ENCODE results near the gene DUSP16.
"Not testable (repeated sequence)": the region's sequence is repeated elsewhere in the genome, so short reads cannot be mapped to it uniquely, and the experiment has no call there.

The DUSP16 gene

GRCh38 chr12:12596598-12596997 lies 33.9 kb upstream of the DUSP16 start:
- not testable (repeated sequence) for DNase-seq (ENCODE audit: low spot score); H3K4ac ChIP-seq (ENCODE audit: low read length)
- WGBS, 2 donors (ENCODE audit: extremely low coverage in 2 of 2, insufficient read length in 2 of 2, insufficient replicate concordance in 1 of 2), result no CpG with 5 or more reads among the region's 3 CpGs

GRCh38 chr12:12595929-12596328 lies 33.3 kb upstream of the DUSP16 start:
- H3K23ac ChIP-seq (ENCODE audit: low read depth, low read length, poor library complexity); DNase-seq (ENCODE audit: low spot score); H3K36me3 ChIP-seq (replicated peaks in 1 of 2; ENCODE audit: control insufficient read depth in 2 of 2, insufficient read depth in 2 of 2, low read length in 2 of 2); H2BK15ac ChIP-seq (ENCODE audit: low read length); H2BK120ac ChIP-seq (ENCODE audit: low read depth, low read length); H2AK5ac ChIP-seq (ENCODE audit: low read depth, low read length); H3K27me3 ChIP-seq (ENCODE audit: control insufficient read depth in 3 of 3, insufficient read depth in 3 of 3, low read depth in 1 of 3, low read length in 3 of 3); H3K4me1 ChIP-seq (ENCODE audit: control insufficient read depth in 2 of 2, insufficient read depth in 1 of 2, low read depth in 1 of 2, low read length in 2 of 2); H3K4ac ChIP-seq (ENCODE audit: low read length); H4K8ac ChIP-seq (ENCODE audit: low read depth, low read length); H4K91ac ChIP-seq (ENCODE audit: low read depth, low read length, poor library complexity); H3K18ac ChIP-seq (ENCODE audit: low read length); H3K14ac ChIP-seq (ENCODE audit: low read length); H3K4me3 ChIP-seq (ENCODE audit: low read length in 2 of 2); H2AFZ ChIP-seq (ENCODE audit: low read length); H3K9me3 ChIP-seq (replicated peaks in 1 of 2; ENCODE audit: control insufficient read depth in 2 of 2, insufficient read depth in 1 of 2, low read depth in 1 of 2, low read length in 2 of 2); H3K9ac ChIP-seq (ENCODE audit: low read depth, low read length, poor library complexity); H3K4me2 ChIP-seq (ENCODE audit: insufficient read depth, low read length, poor library complexity, severe bottlenecking); H3K27ac ChIP-seq (replicated peaks; ENCODE audit: low read length); H2BK12ac ChIP-seq (ENCODE audit: low read length); H2BK5ac ChIP-seq (ENCODE audit: low read length); H3K79me1 ChIP-seq (ENCODE audit: low read depth, low read length): not testable (repeated sequence)
- no CpG with 5 or more reads among the region's 2 CpGs for WGBS, 2 donors (ENCODE audit: extremely low coverage in 2 of 2, insufficient read length in 2 of 2, insufficient replicate concordance in 1 of 2)

More at GRCh38 chr12:12596598-12596997, 33.9 kb upstream of the DUSP16 start:
- not testable (repeated sequence) for H3K4me2 ChIP-seq (ENCODE audit: insufficient read depth, low read length, poor library complexity, severe bottlenecking); H3K18ac ChIP-seq (ENCODE audit: low read length); H3K9me3 ChIP-seq (replicated peaks in 1 of 2; ENCODE audit: control insufficient read depth in 2 of 2, insufficient read depth in 1 of 2, low read depth in 1 of 2, low read length in 2 of 2); H3K23ac ChIP-seq (ENCODE audit: low read depth, low read length, poor library complexity); H3K27ac ChIP-seq (replicated peaks; ENCODE audit: low read length); H4K91ac ChIP-seq (ENCODE audit: low read depth, low read length, poor library complexity); H2BK15ac ChIP-seq (ENCODE audit: low read length); H2BK120ac ChIP-seq (ENCODE audit: low read depth, low read length); H3K4me3 ChIP-seq (ENCODE audit: low read length in 2 of 2); H3K27me3 ChIP-seq (ENCODE audit: control insufficient read depth in 3 of 3, insufficient read depth in 3 of 3, low read depth in 1 of 3, low read length in 3 of 3); H2BK5ac ChIP-seq (ENCODE audit: low read length); H2AFZ ChIP-seq (ENCODE audit: low read length); H3K36me3 ChIP-seq (replicated peaks in 1 of 2; ENCODE audit: control insufficient read depth in 2 of 2, insufficient read depth in 2 of 2, low read length in 2 of 2); H4K8ac ChIP-seq (ENCODE audit: low read depth, low read length); H2BK12ac ChIP-seq (ENCODE audit: low read length); H3K9ac ChIP-seq (ENCODE audit: low read depth, low read length, poor library complexity); H3K79me1 ChIP-seq (ENCODE audit: low read depth, low read length); H3K4me1 ChIP-seq (ENCODE audit: control insufficient read depth in 2 of 2, insufficient read depth in 1 of 2, low read depth in 1 of 2, low read length in 2 of 2); H2AK5ac ChIP-seq (ENCODE audit: low read depth, low read length); H3K14ac ChIP-seq (ENCODE audit: low read length)

- no CpG with 5 or more reads among the region's 3 CpGs for WGBS, 2 donors (ENCODE audit: extremely low coverage in 2 of 2, insufficient read length in 2 of 2, insufficient replicate concordance in 1 of 2)
- no peak overlapping the region for H3K23ac ChIP-seq (ENCODE audit: low read depth, low read length, poor library complexity)
- H2BK5ac ChIP-seq (ENCODE audit: low read length), result no peak overlapping the region
- no peak overlapping the region for H3K18ac ChIP-seq (ENCODE audit: low read length)
- no peak overlapping the region for H4K91ac ChIP-seq (ENCODE audit: low read depth, low read length, poor library complexity)
- no peaks in the 10 kb centered on the region for H3K79me1 ChIP-seq (ENCODE audit: low read depth, low read length)
- H3K27ac ChIP-seq (replicated peaks; ENCODE audit: low read length), result no peak overlapping the region
- H2AK5ac ChIP-seq (ENCODE audit: low read depth, low read length), result no peak overlapping the region
- no peak overlapping the region for H4K8ac ChIP-seq (ENCODE audit: low read depth, low read length)
- peaks cover 0 to 4% (median 0%) of the 10 kb centered on the region in 3 experiments for H3K27me3 ChIP-seq (ENCODE audit: control insufficient read depth in 3 of 3, insufficient read depth in 3 of 3, low read depth in 1 of 3, low read length in 3 of 3)
- H3K4me3 ChIP-seq (ENCODE audit: low read length in 2 of 2), result no peak overlapping the region
- H3K4me2 ChIP-seq (ENCODE audit: insufficient read depth, low read length, poor library complexity, severe bottlenecking), result no peak overlapping the region
- no peaks in the 10 kb centered on the region for H3K4me1 ChIP-seq (ENCODE audit: control insufficient read depth in 2 of 2, insufficient read depth in 1 of 2, low read depth in 1 of 2, low read length in 2 of 2)
- no peak overlapping the region for H3K9ac ChIP-seq (ENCODE audit: low read depth, low read length, poor library complexity)
- H3K4ac ChIP-seq (ENCODE audit: low read length), result no peak overlapping the region
- H2BK120ac ChIP-seq (ENCODE audit: low read depth, low read length), result no peak overlapping the region
- H3K14ac ChIP-seq (ENCODE audit: low read length), result no peak overlapping the region
- no peaks in the 10 kb centered on the region for H3K9me3 ChIP-seq (replicated peaks in 1 of 2; ENCODE audit: control insufficient read depth in 2 of 2, insufficient read depth in 1 of 2, low read depth in 1 of 2, low read length in 2 of 2)
- no peak for DNase-seq (ENCODE audit: low spot score)
- no peak overlapping the region for H2AFZ ChIP-seq (ENCODE audit: low read length)
- no peaks in the 10 kb centered on the region for H3K36me3 ChIP-seq (replicated peaks in 1 of 2; ENCODE audit: control insufficient read depth in 2 of 2, insufficient read depth in 2 of 2, low read length in 2 of 2)
- no peak overlapping the region for H2BK12ac ChIP-seq (ENCODE audit: low read length)
- no peak overlapping the region for H2BK15ac ChIP-seq (ENCODE audit: low read length)
Observed at GRCh38 chr12:12592930-12593329, 30.3 kb upstream of the DUSP16 start.

- H3K4me1 ChIP-seq (ENCODE audit: control insufficient read depth in 2 of 2, insufficient read depth in 1 of 2, low read depth in 1 of 2, low read length in 2 of 2), result no peaks in the 10 kb centered on the region
- no peak overlapping the region for H4K8ac ChIP-seq (ENCODE audit: low read depth, low read length)
- H3K36me3 ChIP-seq (replicated peaks in 1 of 2; ENCODE audit: control insufficient read depth in 2 of 2, insufficient read depth in 2 of 2, low read length in 2 of 2), result no peaks in the 10 kb centered on the region
- no peak overlapping the region for H3K18ac ChIP-seq (ENCODE audit: low read length)
- H3K14ac ChIP-seq (ENCODE audit: low read length), result no peak overlapping the region
- H2BK15ac ChIP-seq (ENCODE audit: low read length), result no peak overlapping the region
- H3K27me3 ChIP-seq (ENCODE audit: control insufficient read depth in 3 of 3, insufficient read depth in 3 of 3, low read depth in 1 of 3, low read length in 3 of 3), result peaks cover 0 to 14% (median 0%) of the 10 kb centered on the region in 3 experiments
- H2BK5ac ChIP-seq (ENCODE audit: low read length), result no peak overlapping the region
- WGBS, 2 donors (ENCODE audit: extremely low coverage in 2 of 2, insufficient read length in 2 of 2, insufficient replicate concordance in 1 of 2), result no CpG with 5 or more reads among the region's 6 CpGs
- H2BK12ac ChIP-seq (ENCODE audit: low read length), result no peak overlapping the region
- H2BK120ac ChIP-seq (ENCODE audit: low read depth, low read length), result no peak overlapping the region
- H2AK5ac ChIP-seq (ENCODE audit: low read depth, low read length), result no peak overlapping the region
- H3K4ac ChIP-seq (ENCODE audit: low read length), result no peak overlapping the region
- H3K4me2 ChIP-seq (ENCODE audit: insufficient read depth, low read length, poor library complexity, severe bottlenecking), result no peak overlapping the region
- H2AFZ ChIP-seq (ENCODE audit: low read length), result no peak overlapping the region
- H3K9me3 ChIP-seq (replicated peaks in 1 of 2; ENCODE audit: control insufficient read depth in 2 of 2, insufficient read depth in 1 of 2, low read depth in 1 of 2, low read length in 2 of 2), result no peaks in the 10 kb centered on the region
- no peak overlapping the region for H3K4me3 ChIP-seq (ENCODE audit: low read length in 2 of 2)
- no peak overlapping the region for H3K9ac ChIP-seq (ENCODE audit: low read depth, low read length, poor library complexity)
- no peaks in the 10 kb centered on the region for H3K79me1 ChIP-seq (ENCODE audit: low read depth, low read length)
- H3K27ac ChIP-seq (replicated peaks; ENCODE audit: low read length), result no peak overlapping the region
- no peak overlapping the region for H3K23ac ChIP-seq (ENCODE audit: low read depth, low read length, poor library complexity)
- no peak overlapping the region for H4K91ac ChIP-seq (ENCODE audit: low read depth, low read length, poor library complexity)
- DNase-seq (ENCODE audit: low spot score), result no peak
Observed at GRCh38 chr12:12590961-12591360, 28.3 kb upstream of the DUSP16 start.
